ENCODE data around the gene RRM2.
"Not testable (repeated sequence)": the region's sequence is repeated elsewhere in the genome, so short reads cannot be mapped to it uniquely, and the experiment has no call there.

The RRM2 gene

DNA sequence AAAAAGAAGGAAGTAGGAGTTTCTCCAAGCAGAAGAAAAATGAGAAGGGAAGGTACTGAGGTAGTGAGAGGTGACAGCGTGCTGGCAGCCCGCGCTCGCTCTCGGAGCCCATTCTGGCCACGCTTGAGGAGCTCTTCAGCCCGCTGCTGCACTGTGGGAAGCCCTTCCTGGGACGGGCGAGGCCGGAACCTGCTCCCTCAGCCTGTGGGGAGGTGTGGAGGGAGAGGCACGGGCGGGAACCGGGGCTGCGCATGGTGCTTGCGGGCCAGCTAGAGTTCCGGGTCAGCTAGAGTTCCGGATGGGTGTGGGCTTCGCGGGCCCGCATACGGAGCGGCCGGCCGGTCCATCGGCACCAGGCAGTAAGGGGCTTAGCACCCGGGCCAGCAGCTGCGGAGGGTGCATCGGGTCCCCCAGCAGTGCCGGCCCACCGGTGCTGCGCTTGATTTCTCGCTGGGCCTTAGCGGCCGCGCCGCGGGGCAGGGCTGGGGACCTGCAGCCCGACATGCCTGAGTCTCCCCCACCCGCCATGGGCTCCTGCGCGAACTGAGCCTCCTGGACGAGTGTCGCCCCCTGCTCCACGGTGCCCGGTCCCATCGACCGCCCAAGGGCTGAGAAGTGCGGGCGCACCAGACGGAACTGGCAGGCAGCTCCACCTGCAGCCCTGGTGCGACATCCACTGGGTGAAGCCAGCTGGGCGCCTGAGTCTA lies 31.2 kb upstream of the RRM2 start:
- no peak for DNase-seq

DNA sequence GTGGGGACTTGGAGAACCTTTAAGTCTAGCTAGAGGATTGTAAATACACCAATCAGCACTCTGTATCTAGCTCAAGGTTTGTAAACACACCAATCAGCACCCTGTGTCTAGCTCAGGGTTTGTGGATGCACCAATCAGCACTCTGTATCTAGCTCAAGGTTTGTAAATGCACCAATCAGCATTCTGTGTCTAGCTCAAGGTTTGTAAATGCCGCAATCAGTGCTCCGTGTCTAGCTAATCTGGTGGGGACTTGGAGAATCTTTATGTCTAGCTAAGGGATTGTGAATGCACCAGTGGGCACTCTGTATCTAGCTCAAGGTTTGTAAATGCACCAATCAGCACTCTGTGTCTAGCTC lies 30.7 kb upstream of the RRM2 start:
- DNase-seq: not testable (repeated sequence)

DNA sequence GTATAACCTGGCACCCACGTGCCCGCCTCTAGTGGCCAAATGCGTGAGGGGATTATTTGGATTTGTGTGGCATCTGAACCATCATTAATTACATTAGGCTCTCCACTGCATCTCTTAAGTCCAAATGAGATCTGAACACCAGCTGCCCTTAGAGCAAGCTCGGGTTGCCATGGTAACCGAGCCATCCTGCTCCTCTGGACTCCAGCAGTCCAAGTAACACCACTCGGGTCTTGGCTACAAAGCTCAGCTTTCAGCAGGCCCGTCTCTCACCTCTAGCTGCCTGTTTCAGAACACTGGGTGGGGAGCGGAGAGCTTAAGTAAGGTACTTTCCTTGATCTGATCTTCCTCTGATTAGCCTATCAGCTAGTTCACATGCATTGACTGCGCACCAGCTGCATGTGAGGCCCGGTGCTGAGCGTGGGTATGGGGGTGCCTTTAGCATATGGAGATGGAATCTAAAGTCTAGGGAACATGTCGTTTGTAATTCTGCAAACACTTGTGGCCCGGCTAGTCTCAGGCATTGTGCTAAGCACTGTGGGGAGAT lies 28.2 kb upstream of the RRM2 start:
- no peak for DNase-seq

DNA sequence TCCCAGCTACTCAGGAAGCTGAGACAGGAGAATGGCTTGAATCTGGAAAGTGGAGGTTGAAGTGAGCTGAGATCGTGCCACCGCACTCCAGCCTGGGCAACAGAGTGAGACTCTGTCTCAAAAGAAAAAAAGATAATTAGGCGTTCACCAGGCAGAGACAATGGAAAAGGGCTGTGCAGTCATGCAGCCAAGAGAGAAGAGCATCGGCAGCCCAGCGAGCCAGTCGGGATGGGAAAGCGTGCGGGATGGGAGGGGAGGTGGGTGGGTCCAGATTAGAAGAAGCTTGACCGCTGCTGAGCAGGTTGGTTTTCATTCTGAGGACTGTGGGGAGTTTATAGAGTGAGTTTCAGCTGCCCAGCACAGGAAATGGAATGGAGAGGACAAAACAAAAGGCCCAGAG lies 27.4 kb upstream of the RRM2 start:
- no peak for DNase-seq

DNA sequence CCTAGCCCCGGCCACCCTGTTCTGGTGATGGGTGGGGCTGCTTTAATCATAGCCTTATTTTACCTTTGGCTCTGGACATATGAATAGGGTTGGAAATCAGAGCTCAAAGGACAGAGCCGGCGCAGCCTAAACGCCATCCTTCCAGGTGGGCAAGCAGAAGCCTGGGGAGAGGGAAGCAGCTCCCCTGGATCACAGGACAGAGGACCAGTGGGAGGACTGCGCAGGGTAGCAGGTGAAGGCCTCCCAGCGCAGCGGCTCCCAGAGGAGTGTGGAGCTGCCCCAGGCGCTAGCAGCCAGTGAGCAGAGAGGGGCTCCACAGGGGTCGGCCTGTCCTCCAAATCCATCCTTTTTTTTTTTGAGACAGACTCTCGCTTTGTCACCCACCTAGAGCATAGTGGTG lies 25.9 kb upstream of the RRM2 start:
- no peak for DNase-seq

DNA sequence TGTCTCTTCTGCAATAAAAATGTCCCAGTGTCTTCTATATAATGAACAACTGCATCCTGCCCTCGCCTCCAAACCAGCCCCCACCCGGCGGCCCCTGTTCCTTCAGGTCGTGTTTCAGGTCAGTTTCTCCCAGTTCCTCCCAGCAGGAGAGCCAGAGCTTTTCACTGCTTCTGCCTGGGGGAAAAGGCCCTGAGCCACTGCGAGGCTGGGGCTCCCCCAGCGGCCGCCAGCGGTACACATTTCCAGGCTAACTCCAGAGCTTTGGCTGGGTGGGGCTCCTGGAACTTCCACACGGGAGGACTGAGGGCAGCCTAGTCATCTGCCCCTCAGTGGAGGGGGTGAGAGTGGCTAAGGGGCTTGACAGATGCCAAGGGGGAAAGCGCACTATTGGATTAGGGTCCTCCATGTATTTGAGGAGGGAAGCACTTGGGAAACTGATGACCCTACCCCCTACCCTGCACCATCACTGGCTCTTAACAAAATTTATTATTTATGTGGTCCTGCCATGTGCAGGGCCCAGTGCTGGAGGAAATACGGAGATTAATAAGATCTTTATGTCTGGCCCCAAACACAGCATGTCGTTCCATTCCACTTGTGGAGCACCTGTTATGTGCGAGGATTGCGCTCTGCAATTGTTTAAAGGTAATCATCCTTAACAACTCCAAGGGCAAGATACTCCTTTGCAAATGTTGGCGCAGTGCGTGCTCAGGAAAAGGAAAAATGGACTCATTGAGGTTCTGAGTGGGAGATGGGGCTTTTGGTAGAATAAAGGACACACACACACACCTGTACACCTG lies 25.0 kb upstream of the RRM2 start:
- DNase-seq: peak; percentile 88

DNA sequence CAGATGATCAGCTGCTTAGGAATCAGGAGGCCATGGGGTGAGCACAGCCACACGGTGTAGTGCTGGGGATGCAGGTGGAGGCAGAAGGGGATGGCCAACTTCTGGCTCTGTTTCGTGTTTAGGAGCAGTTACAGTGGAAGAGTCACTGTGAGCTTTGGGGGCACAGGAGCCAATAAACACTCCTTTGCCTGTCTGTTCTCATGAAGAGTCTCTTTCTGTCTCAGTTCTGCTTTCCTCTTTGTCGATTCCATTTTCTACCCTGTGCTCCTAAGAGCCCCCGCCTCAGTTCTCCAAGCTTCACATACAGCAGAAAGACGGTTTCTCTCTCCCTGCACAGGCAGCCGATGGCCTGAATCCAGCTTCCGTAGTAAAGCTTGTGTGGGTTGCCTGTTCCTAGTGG lies 21.0 kb upstream of the RRM2 start:
- no peak for DNase-seq

DNA sequence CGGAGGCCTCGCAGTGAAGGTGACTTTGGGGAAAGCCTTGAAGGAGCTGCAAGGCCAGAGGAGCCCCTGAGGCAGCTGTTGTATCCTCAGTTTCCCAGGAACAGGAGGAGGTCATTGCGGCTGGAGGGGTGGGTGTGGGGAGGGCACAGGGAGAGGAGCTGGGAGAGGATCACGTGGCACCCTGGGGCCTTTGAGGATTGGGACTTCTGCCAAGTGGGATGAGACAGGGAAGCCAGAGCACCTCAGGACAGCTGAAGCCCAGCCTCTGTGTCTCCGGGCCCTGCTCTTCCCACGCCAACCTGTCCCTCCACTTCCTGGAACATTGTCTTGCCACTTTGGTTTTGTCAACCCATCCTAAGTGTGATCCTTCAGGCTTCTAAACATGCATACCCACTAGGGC lies 19.4 kb upstream of the RRM2 start:
- DNase-seq: no peak

DNA sequence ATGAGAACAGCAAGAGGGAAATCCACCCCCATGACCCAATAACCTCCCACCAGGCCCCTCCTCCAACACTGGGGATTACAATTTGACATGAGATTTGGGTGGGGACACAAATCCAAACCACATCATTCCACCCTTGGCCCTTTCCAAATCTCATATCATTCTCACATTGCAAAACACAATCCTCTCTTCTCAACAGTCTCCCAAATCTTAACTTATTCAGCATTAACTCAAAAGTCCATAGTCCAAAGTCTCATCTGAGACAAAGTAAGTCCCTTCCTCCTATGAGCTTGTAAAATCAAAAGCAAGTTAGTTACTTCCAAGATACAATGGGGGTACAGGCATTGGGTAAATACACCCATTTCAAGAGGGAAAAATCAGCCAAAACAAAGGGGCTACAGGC lies 17.6 kb upstream of the RRM2 start:
- not testable (repeated sequence) for DNase-seq

DNA sequence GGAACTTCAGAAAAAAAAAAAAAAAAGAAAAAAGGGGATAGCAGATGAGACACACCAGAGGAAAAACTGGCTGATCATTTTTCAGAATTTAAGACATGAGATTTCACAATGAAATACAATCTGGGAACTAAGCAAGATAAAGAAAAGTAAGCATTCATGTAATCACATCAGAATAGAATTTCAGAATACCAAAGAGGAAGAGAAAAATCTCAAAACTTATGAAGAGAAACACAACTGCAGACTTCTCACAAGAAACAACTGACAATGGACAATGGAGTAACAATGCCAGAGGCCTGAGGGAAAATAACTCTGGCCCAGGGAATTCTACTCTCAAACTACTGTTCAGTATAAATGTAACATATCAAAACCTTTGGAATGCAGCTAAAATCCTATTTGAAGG lies 13.2 kb upstream of the RRM2 start:
- no peak for DNase-seq

DNA sequence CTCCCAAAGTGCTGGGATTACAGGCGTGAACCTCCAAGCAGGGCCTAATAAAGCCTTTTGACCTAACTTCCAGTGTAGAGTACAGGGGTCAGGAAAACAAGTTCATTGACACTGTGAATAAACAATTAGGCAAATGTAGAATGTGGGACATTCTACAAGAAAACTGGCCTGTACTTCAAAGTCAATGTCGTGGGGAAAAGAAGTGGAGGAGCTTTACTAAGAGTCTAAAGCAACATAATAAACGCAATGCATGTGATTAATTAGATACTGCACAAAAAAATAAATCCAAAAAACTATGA lies 3.6 kb upstream of the RRM2 start:
- DNase-seq: no peak

DNA sequence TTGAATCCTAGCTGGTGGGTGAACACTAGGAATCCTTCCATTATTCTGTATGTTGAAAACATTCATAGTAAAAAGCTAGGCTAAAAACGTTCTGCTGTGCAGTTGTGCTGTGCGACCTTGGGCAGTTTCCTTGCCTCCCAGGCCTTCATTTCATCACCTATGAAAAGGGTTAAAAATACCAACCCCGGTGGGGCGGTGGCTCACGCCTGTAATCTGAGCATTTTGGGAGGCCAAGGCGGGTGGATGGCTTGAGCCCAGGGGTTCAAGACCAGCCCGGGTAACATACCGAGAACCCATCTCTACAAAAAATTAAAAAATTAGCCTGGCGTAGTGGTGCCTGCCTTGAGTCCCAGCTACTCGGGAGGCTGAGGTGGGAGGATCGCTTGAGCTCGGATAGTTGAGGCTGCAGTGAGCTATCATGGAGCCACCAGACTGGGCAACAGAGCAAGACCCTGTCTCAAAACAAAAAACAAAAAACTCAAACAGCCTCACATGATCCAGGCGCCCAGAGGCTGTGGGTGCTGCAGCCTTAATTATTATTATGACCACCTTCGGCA lies 2.9 kb upstream of the RRM2 start:
- no peak for DNase-seq

DNA sequence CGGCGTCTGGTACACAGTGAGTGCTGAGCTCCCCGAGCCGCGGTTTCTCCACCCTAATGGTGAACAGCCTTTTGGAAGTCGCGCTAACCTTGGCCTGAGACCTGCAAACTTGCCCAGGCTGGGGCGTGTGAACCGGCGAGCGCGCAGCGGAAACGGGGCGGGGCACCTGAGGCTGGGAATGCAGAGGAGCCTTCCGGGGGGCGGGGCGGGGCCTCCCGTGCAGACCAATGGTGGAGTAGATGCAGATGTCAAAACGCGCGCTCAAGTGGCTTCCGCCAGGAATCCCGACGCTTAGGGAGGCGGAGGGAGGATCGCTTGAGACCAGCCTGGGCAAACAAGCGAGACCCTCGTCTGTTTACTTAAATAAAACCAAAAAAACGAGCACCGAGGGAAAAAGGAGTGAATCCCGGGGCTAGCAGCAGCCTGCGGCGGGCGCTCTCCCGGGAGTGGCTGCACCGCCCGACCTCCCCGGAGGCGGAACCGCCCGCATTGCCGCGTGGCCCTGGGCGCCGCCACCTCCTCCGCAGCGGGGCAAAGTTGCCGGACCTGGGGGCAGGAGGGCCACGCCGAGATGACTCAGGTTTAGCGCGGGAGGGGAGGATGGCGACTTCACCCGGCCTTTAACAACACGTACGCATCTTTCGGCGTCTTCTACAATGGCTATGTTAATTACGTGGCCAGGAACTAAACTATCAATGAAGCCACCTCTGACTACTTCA lies 2.2 kb upstream of the RRM2 start:
- DNase-seq: peak; percentile 99

DNA sequence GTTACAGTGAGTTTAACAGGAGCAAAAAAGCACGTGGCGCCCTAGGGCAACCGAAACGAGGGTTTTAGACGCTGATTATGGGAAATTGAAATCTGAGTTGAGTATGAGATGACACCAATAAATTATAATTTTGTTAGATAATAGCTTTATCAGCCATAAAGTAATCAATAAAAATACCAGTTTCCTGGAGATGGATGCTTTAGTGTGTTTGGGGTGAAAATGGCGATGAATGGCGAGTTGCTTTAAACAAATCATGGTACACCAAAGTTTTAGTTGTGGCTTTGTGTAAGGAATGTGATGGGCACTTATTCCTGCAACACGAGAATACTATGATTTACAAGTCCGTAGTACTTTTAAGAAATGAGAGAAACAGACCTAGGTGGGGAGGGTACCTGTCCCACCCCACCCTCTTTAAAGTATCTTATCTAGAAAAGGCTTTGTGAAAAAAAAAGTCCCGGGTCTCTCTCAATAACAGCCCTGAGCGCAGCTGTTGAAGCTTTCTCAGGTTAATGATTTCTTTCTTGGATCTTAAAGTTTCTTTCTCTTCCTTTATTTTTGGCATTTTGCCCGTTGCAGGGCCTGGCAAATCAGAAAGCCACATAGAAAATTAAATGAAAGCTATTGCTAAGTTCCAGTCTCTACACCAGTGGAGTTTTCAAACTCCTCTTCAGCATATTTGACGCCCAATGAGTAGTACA lies 1.5 kb upstream of the RRM2 start:
- no peak for DNase-seq

DNA sequence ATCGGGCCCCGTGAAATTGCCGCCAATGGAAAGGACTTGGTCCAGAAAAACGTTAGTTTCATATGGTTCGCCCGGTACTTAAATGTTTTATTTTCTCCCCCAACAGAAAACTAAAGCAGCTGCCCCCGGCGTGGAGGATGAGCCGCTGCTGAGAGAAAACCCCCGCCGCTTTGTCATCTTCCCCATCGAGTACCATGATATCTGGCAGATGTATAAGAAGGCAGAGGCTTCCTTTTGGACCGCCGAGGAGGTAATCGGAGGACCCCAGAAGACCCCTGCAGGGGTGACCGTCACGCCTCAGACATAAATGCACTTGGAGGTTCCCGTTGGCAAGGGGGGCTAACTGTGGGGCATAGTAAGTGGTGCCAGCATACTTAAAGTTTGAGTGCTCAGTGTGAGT lies 742 bp downstream of the RRM2 start:
- no peak for DNase-seq

DNA sequence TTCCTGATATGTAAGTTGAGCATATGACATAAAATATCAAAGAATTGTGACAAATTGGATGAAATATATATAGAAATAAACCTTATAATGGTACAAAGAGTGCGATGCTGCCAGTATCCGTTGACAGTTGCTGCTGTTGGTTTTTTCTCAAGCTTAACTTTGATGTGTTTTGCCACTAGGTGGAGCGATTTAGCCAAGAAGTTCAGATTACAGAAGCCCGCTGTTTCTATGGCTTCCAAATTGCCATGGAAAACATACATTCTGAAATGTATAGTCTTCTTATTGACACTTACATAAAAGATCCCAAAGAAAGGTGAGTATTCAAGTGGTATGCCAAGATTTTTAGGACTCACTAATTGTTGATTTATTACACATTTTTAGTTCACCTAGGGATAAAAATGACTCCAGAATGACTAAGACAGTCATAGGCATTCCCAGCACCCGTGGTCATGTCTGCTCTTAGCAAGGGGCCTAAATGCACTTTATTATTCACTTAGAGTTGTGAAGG lies 2.1 kb downstream of the RRM2 start:
- DNase-seq: no peak

DNA sequence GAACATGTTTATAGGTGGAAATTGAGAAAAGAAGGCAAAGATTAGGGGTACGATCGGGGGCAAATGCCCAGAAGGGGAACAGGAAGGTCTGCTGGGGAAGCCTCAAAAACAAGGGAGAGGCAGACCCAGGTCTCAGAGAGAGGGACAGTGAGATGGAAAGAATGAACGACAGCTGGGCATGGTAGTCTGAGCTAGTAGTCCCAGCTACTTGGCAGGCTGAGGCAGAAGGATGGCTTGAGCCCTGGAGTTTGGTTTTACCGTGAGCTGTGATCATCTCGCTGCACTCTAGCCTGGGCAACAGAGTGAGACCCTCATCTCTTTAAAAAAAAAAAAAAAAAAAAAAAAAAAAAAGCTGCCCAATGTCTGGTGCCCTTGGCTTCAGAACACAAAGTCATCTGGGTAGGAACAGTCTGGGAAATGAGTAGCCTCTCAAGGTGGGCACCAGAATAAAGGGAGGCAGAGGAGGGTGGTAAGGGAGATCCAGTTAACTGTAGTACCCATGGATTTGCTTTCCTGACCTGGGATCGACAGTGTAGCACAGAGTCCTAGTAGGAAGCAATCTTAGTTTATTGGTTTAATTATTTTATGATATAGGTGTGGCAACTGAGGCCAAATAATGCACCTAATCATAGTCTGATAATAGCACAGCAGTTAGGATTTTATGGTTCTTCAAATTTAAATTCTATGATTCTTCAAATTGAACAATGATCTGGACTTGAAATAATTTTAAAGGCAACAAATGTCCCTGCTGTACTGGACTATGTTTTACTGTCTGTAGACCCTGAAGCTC lies 3.5 kb downstream of the RRM2 start:
- no peak for DNase-seq

DNA sequence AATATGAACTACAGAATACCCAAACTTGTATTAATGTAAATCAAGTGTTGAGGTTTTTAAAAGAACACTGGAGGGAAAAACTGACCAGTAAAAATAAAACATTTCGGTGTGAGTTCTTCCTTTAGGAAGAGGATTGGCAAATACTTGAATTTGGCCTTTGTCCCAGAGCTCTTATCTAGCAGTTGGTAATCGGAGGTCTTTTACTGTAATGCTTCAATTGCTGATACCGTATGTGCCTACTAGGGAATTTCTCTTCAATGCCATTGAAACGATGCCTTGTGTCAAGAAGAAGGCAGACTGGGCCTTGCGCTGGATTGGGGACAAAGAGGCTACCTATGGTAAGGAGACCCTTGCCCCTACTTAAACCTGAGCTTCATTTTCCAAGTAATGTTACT lies 4.1 kb downstream of the RRM2 start:
- DNase-seq: no peak

DNA sequence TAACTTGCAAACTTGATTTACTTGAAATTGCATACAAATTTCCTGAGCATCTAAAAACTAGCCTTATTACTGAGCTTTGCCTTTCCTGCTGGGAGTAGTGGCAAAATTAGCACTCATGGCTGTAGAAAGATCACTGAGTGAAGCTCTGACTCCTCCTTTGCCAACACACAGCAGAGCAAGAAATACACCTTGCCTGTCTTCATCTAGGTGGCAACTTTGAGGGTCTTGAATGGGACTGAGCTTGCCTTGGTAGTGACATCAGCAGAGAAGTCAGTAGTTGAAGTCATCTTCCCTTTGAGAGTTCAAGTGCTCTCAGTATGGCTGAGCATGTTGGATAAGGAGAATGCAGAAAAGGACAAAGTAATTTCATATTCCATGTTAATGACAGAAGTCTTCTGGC lies 5.9 kb downstream of the RRM2 start:
- no peak for DNase-seq

DNA sequence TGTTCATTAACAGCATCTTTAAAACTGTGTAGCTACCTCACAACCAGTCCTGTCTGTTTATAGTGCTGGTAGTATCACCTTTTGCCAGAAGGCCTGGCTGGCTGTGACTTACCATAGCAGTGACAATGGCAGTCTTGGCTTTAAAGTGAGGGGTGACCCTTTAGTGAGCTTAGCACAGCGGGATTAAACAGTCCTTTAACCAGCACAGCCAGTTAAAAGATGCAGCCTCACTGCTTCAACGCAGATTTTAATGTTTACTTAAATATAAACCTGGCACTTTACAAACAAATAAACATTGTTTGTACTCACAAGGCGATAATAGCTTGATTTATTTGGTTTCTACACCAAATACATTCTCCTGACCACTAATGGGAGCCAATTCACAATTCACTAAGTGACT lies 7.0 kb downstream of the RRM2 start:
- DNase-seq: no peak

DNA sequence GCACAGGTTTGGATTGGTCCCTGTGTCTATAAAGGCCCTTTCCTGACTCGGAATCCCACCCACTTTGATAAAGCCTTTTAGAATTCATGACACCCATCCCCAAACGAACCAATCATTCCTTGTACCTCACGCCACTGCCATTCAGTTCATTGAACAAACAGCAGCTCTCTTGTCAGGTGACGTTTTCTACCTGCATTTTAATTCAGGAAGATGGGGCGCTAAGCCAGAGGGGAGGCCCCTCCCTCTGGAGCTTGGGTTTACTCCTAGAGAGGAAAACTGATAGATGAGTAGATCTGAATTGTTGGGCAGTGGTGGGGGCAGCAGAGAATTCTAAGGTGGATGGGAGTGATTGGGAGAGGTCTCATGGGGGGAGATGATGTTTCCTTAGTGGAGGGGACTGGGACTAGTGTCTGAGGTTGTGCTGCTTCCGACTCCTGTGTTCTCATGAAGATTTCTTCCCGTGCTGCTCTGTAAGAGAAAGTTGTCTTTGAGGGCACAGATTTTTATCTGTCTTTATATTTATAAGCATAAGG lies 9.6 kb downstream of the RRM2 start:
- no peak for DNase-seq

DNA sequence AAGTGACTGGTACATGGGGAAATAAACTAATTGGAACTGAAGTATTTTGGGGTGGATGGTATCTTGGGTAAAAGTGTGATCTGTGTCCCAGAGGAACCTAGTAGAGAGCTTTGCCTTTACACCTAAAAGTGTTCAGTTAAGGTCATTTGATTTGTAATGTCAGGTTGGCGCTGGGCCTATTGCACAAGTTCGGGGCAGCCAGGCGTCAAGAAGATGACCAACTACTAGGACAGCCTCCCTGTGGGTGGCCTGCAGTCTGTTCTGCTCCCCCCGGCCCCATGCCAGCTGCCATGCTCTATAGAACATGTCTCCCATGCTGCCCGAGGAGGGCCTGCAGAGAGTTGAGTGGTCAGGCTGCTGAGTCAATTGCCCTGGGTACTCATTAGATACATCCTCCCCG lies 10.1 kb downstream of the RRM2 start:
- DNase-seq: no peak
